ENCODE measurements around the gene EEFSEC.
A peak's percentile ranks its signal among the peaks of the same experiment; 100 is the strongest.

EEFSEC gene

GRCh38 chr3:128392818-128393544 lies 239.7 kb downstream of the EEFSEC start:
- no peaks in the 10 kb centered on the region for H3K27me3 ChIP-seq (ENCODE audit: insufficient read depth, low read length, poor library complexity)
- no peak overlapping the region for H3K27ac ChIP-seq (ENCODE audit: low read depth, low read length)
- H3K56ac ChIP-seq (ENCODE audit: low read length) = no peak overlapping the region
- H3K36me3 ChIP-seq (ENCODE audit: control insufficient read depth, insufficient read depth, low read length) = no peaks in the 10 kb centered on the region
- no peaks in the 10 kb centered on the region for H3K79me2 ChIP-seq (ENCODE audit: control insufficient read depth, insufficient read depth, low read length)
- H2BK120ac ChIP-seq (ENCODE audit: low read depth, low read length) = no peak overlapping the region
- no peaks in the 10 kb centered on the region for H3K4me1 ChIP-seq (ENCODE audit: control insufficient read depth, low read depth, low read length)
- H2AK5ac ChIP-seq (ENCODE audit: low read length) = no peak overlapping the region
- H3K4ac ChIP-seq (ENCODE audit: low read depth, low read length) = no peak overlapping the region
- no peak overlapping the region for H3K4me2 ChIP-seq (ENCODE audit: low read length)
- no peaks in the 10 kb centered on the region for H3K79me1 ChIP-seq (ENCODE audit: low read length)
- no peak overlapping the region for H3K4me3 ChIP-seq (ENCODE audit: low read length)
- H3K9ac ChIP-seq (ENCODE audit: low read length) = no peak overlapping the region
- no peak overlapping the region for H4K5ac ChIP-seq (ENCODE audit: low read length)
- H2BK5ac ChIP-seq (ENCODE audit: low read length) = no peak overlapping the region
- H2BK15ac ChIP-seq (replicated peaks; ENCODE audit: low read depth) = no peak overlapping the region
- DNase-seq = no peak
- no peak overlapping the region for H3K23ac ChIP-seq (ENCODE audit: low read length)
- WGBS (ENCODE audit: extremely low coverage, insufficient coverage, low lambda C conversion rate) = no CpG with 5 or more reads among the region's 7 CpGs
- H3K18ac ChIP-seq (ENCODE audit: low read length) = no peak overlapping the region
- H4K8ac ChIP-seq (ENCODE audit: low read depth, low read length) = no peak overlapping the region

GRCh38 chr3:128394033-128394432 lies 240.8 kb downstream of the EEFSEC start:
- Histone ChIP-seq H3K4ac (ENCODE audit: low read depth, low read length) (no peak overlapping the region), H2BK5ac (ENCODE audit: low read length) (no peak overlapping the region), H4K5ac (ENCODE audit: low read length) (no peak overlapping the region), H3K27ac (ENCODE audit: low read depth, low read length) (no peak overlapping the region), H4K8ac (ENCODE audit: low read depth, low read length) (no peak overlapping the region), H3K18ac (ENCODE audit: low read length) (no peak overlapping the region), H3K79me2 (ENCODE audit: control insufficient read depth, insufficient read depth, low read length) (no peaks in the 10 kb centered on the region), H2BK15ac (replicated peaks; ENCODE audit: low read depth) (no peak overlapping the region), H2BK120ac (ENCODE audit: low read depth, low read length) (no peak overlapping the region), H3K27me3 (ENCODE audit: insufficient read depth, low read length, poor library complexity) (no peaks in the 10 kb centered on the region), H3K23ac (ENCODE audit: low read length) (no peak overlapping the region), H3K4me1 (ENCODE audit: control insufficient read depth, low read depth, low read length) (no peaks in the 10 kb centered on the region), H2AK5ac (ENCODE audit: low read length) (no peak overlapping the region), H3K56ac (ENCODE audit: low read length) (no peak overlapping the region), H3K36me3 (ENCODE audit: control insufficient read depth, insufficient read depth, low read length) (no peaks in the 10 kb centered on the region), H3K4me3 (ENCODE audit: low read length) (no peak overlapping the region), H3K4me2 (ENCODE audit: low read length) (no peak overlapping the region), H3K79me1 (ENCODE audit: low read length) (no peaks in the 10 kb centered on the region), H3K9ac (ENCODE audit: low read length) (no peak overlapping the region)
- DNase-seq = no peak
- no CpG with 5 or more reads among the region's 9 CpGs for WGBS (ENCODE audit: extremely low coverage, insufficient coverage, low lambda C conversion rate)

- no CpG with 5 or more reads among the region's 6 CpGs for WGBS (ENCODE audit: extremely low coverage, insufficient coverage, low lambda C conversion rate)
- Histone ChIP-seq H3K23ac (ENCODE audit: low read length) (no peak overlapping the region), H4K8ac (ENCODE audit: low read depth, low read length) (no peak overlapping the region)
Measured at GRCh38 chr3:128395046-128395445, 241.8 kb downstream of the EEFSEC start.

GRCh38 chr3:128395500-128396162 lies 242.3 kb downstream of the EEFSEC start:
- H3K36me3 ChIP-seq (ENCODE audit: control insufficient read depth, insufficient read depth, low read length) = no peaks in the 10 kb centered on the region
- H3K27me3 ChIP-seq (ENCODE audit: insufficient read depth, low read length, poor library complexity) = no peaks in the 10 kb centered on the region
- no peak overlapping the region for H2BK5ac ChIP-seq (ENCODE audit: low read length)
- H2AK5ac ChIP-seq (ENCODE audit: low read length) = no peak overlapping the region
- H3K4me1 ChIP-seq (ENCODE audit: control insufficient read depth, low read depth, low read length) = no peaks in the 10 kb centered on the region
- peak; percentile 20 for DNase-seq
- H4K8ac ChIP-seq (ENCODE audit: low read depth, low read length) = no peak overlapping the region
- no peak overlapping the region for H3K23ac ChIP-seq (ENCODE audit: low read length)
- H3K4ac ChIP-seq (ENCODE audit: low read depth, low read length) = no peak overlapping the region
- no peak overlapping the region for H2BK120ac ChIP-seq (ENCODE audit: low read depth, low read length)
- H4K5ac ChIP-seq (ENCODE audit: low read length) = no peak overlapping the region
- no peak overlapping the region for H3K27ac ChIP-seq (ENCODE audit: low read depth, low read length)
- no peaks in the 10 kb centered on the region for H3K79me1 ChIP-seq (ENCODE audit: low read length)
- H2BK15ac ChIP-seq (replicated peaks; ENCODE audit: low read depth) = no peak overlapping the region
- H3K56ac ChIP-seq (ENCODE audit: low read length) = no peak overlapping the region
- no peak overlapping the region for H3K9ac ChIP-seq (ENCODE audit: low read length)
- no peak overlapping the region for H3K4me3 ChIP-seq (ENCODE audit: low read length)
- H3K18ac ChIP-seq (ENCODE audit: low read length) = no peak overlapping the region
- no peak overlapping the region for H3K4me2 ChIP-seq (ENCODE audit: low read length)
- no CpG with 5 or more reads among the region's 9 CpGs for WGBS (ENCODE audit: extremely low coverage, insufficient coverage, low lambda C conversion rate)
- no peaks in the 10 kb centered on the region for H3K79me2 ChIP-seq (ENCODE audit: control insufficient read depth, insufficient read depth, low read length)

More at GRCh38 chr3:128395046-128395445, 241.8 kb downstream of the EEFSEC start:
- no peak overlapping the region for H3K56ac ChIP-seq (ENCODE audit: low read length)
- H3K4me1 ChIP-seq (ENCODE audit: control insufficient read depth, low read depth, low read length) = no peaks in the 10 kb centered on the region
- H2AK5ac ChIP-seq (ENCODE audit: low read length) = no peak overlapping the region
- no peaks in the 10 kb centered on the region for H3K79me1 ChIP-seq (ENCODE audit: low read length)
- no peak overlapping the region for H2BK5ac ChIP-seq (ENCODE audit: low read length)
- no peak overlapping the region for H3K18ac ChIP-seq (ENCODE audit: low read length)
- no peak overlapping the region for H2BK15ac ChIP-seq (replicated peaks; ENCODE audit: low read depth)
- no peaks in the 10 kb centered on the region for H3K36me3 ChIP-seq (ENCODE audit: control insufficient read depth, insufficient read depth, low read length)
- H3K27me3 ChIP-seq (ENCODE audit: insufficient read depth, low read length, poor library complexity) = no peaks in the 10 kb centered on the region
- H3K4me2 ChIP-seq (ENCODE audit: low read length) = no peak overlapping the region
- no peak overlapping the region for H3K9ac ChIP-seq (ENCODE audit: low read length)
- no peak overlapping the region for H2BK120ac ChIP-seq (ENCODE audit: low read depth, low read length)
- DNase-seq = no peak
- no peaks in the 10 kb centered on the region for H3K79me2 ChIP-seq (ENCODE audit: control insufficient read depth, insufficient read depth, low read length)
- H3K4ac ChIP-seq (ENCODE audit: low read depth, low read length) = no peak overlapping the region
- no peak overlapping the region for H3K4me3 ChIP-seq (ENCODE audit: low read length)
- no peak overlapping the region for H3K27ac ChIP-seq (ENCODE audit: low read depth, low read length)
- H4K5ac ChIP-seq (ENCODE audit: low read length) = no peak overlapping the region

- no peak overlapping the region for H3K9ac ChIP-seq (ENCODE audit: low read length)
- H3K4me1 ChIP-seq (ENCODE audit: control insufficient read depth, low read depth, low read length) = no peaks in the 10 kb centered on the region
- no peak overlapping the region for H4K5ac ChIP-seq (ENCODE audit: low read length)
- WGBS (ENCODE audit: extremely low coverage, insufficient coverage, low lambda C conversion rate) = no CpG with 5 or more reads among the region's 5 CpGs
- H3K4me2 ChIP-seq (ENCODE audit: low read length) = no peak overlapping the region
- H3K4ac ChIP-seq (ENCODE audit: low read depth, low read length) = no peak overlapping the region
- H3K79me2 ChIP-seq (ENCODE audit: control insufficient read depth, insufficient read depth, low read length) = no peaks in the 10 kb centered on the region
- no peak overlapping the region for H3K18ac ChIP-seq (ENCODE audit: low read length)
- H3K36me3 ChIP-seq (ENCODE audit: control insufficient read depth, insufficient read depth, low read length) = no peaks in the 10 kb centered on the region
- H3K4me3 ChIP-seq (ENCODE audit: low read length) = no peak overlapping the region
- no peak for DNase-seq
- H3K27ac ChIP-seq (ENCODE audit: low read depth, low read length) = no peak overlapping the region
- no peak overlapping the region for H3K56ac ChIP-seq (ENCODE audit: low read length)
- H2AK5ac ChIP-seq (ENCODE audit: low read length) = no peak overlapping the region
- H3K79me1 ChIP-seq (ENCODE audit: low read length) = no peaks in the 10 kb centered on the region
- no peak overlapping the region for H2BK5ac ChIP-seq (ENCODE audit: low read length)
- no peak overlapping the region for H2BK120ac ChIP-seq (ENCODE audit: low read depth, low read length)
- no peaks in the 10 kb centered on the region for H3K27me3 ChIP-seq (ENCODE audit: insufficient read depth, low read length, poor library complexity)
- H3K23ac ChIP-seq (ENCODE audit: low read length) = no peak overlapping the region
- no peak overlapping the region for H4K8ac ChIP-seq (ENCODE audit: low read depth, low read length)
- no peak overlapping the region for H2BK15ac ChIP-seq (replicated peaks; ENCODE audit: low read depth)
Measured at GRCh38 chr3:128397484-128397883, 244.2 kb downstream of the EEFSEC start.

Data from mesendoderm (in vitro differentiated cells).